GM12891 (cell line): ENCODE data around the gene NUDT16L1.

Experiments used
- DNase-seq: peaks from one replicate; pipeline ENCODE4 v3.0.0; 2011; ENCODE audit warnings: low spot score; ENCODE audit not compliant: insufficient read length
- FAIRE-seq: peaks from 2 replicates; lab custom pipeline; 2011; peaks lifted over from hg19 to GRCh38; lab: Jason Lieb, UNC
- PAX5 ChIP-seq: IDR thresholded peaks from 2 replicates; pipeline ENCODE4 v1.6.1; 2011; ENCODE audit warnings: low read length, moderate library complexity, mild to moderate bottlenecking; ENCODE audit not compliant: insufficient read depth, severe bottlenecking
- POLR2A ChIP-seq: IDR thresholded peaks from 2 replicates; pipeline ENCODE4 v1.6.1; 2011; ENCODE audit warnings: low read depth, low read length, control low read depth
- POLR2AphosphoS5 ChIP-seq: IDR thresholded peaks from 2 replicates; pipeline ENCODE4 v1.6.1; 2011; ENCODE audit warnings: low read depth, low read length, control low read depth
- POU2F2 ChIP-seq: IDR thresholded peaks from 2 replicates; pipeline ENCODE4 v1.6.1; 2011; ENCODE audit warnings: low read depth, mild to moderate bottlenecking, control low read depth, low read length, moderate library complexity
- SPI1 ChIP-seq: IDR thresholded peaks from 2 replicates; pipeline ENCODE4 v1.6.1; 2011; ENCODE audit warnings: low read depth, low read length, control low read depth
- TAF1 ChIP-seq: IDR thresholded peaks from 2 replicates; pipeline ENCODE4 v1.6.1; 2011; ENCODE audit warnings: low read depth, low read length, control low read depth

Gene NUDT16L1

GRCh38 chr16:4700997-4701743 lies 7.8 kb downstream of the NUDT16L1 start:
- TF ChIP-seq POLR2AphosphoS5 (no peak), POLR2A (no peak), TAF1 (no peak), SPI1 (no peak), POU2F2 (no peak), PAX5 (no peak)
- FAIRE-seq: no peak
- DNase-seq: no peak

DNA sequence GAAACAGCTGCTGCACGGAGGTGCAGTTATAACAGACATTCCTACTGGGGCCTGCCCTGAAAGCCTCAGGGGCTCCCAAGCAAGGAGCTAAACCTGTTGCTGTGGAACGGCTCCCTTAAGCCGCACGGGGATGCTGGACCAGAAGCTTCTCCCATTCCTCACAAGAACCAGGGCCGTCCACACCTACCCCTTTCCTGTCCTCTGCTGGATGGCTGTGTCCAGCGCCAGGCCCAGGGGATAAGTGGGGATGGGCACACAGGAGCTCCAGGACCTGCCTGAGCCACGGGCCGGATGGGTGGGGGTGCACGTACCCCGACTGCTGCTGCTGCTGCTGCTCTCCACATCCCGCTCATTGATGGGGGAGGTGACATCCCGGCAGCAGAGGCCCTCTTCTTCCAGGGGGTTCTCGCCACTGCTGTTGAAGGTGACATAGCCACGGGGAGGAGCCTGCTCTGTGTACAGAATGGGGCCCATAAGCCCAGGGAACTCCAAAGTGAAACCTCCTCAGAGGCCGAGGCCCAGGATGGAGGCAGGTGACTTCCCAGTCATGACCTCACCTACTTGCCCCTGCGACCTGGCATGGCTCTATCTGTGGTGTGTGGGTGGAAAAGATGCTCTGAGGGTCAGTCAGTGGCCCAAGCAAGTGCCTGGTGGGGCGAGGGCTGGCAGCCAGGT lies 8.6 kb downstream of the NUDT16L1 start:
- FAIRE-seq: no peak
- no peak for DNase-seq
- TF ChIP-seq POLR2A (no peak), SPI1 (no peak), TAF1 (no peak), POU2F2 (no peak), POLR2AphosphoS5 (no peak), PAX5 (no peak)

GRCh38 chr16:4702466-4702808 lies 9.1 kb downstream of the NUDT16L1 start:
- DNase-seq (no peak), FAIRE-seq (no peak)
- TF ChIP-seq SPI1 (no peak), POU2F2 (no peak), TAF1 (no peak), POLR2A (no peak), POLR2AphosphoS5 (no peak), PAX5 (no peak)

GRCh38 chr16:4703906-4704305 lies 10.5 kb downstream of the NUDT16L1 start:
- no peak for DNase-seq
- FAIRE-seq: no peak
- TF ChIP-seq SPI1 (no peak), TAF1 (no peak), POU2F2 (no peak), POLR2AphosphoS5 (no peak), POLR2A (no peak), PAX5 (no peak)

- FAIRE-seq (no peak), DNase-seq (no peak)
- no peak for TF ChIP-seq SPI1
- TF ChIP-seq POU2F2: no peak
- no peak for TF ChIP-seq POLR2AphosphoS5
- no peak for TF ChIP-seq TAF1
- no peak for TF ChIP-seq PAX5
- TF ChIP-seq POLR2A: no peak
Observed at GRCh38 chr16:4704491-4704890, 11.1 kb downstream of the NUDT16L1 start.

- no peak for TF ChIP-seq PAX5
- TF ChIP-seq TAF1: no peak
- no peak for TF ChIP-seq POLR2AphosphoS5
- no peak for TF ChIP-seq POLR2A
- no peak for TF ChIP-seq POU2F2
- no peak for TF ChIP-seq SPI1
- FAIRE-seq: no peak
- DNase-seq: no peak
Observed at GRCh38 chr16:4704913-4705312, 11.6 kb downstream of the NUDT16L1 start.

- TF ChIP-seq TAF1 (no peak), POLR2AphosphoS5 (no peak), POU2F2 (no peak), SPI1 (no peak), POLR2A (no peak), PAX5 (no peak)
- no peak for FAIRE-seq
- DNase-seq: no peak
Observed at GRCh38 chr16:4706871-4707270, 13.5 kb downstream of the NUDT16L1 start.

- TF ChIP-seq POLR2AphosphoS5 (no peak), SPI1 (no peak), POLR2A (no peak), PAX5 (no peak), POU2F2 (no peak), TAF1 (no peak)
- no peak for FAIRE-seq
- no peak for DNase-seq
Observed at GRCh38 chr16:4709481-4709880, 16.1 kb downstream of the NUDT16L1 start.

DNA sequence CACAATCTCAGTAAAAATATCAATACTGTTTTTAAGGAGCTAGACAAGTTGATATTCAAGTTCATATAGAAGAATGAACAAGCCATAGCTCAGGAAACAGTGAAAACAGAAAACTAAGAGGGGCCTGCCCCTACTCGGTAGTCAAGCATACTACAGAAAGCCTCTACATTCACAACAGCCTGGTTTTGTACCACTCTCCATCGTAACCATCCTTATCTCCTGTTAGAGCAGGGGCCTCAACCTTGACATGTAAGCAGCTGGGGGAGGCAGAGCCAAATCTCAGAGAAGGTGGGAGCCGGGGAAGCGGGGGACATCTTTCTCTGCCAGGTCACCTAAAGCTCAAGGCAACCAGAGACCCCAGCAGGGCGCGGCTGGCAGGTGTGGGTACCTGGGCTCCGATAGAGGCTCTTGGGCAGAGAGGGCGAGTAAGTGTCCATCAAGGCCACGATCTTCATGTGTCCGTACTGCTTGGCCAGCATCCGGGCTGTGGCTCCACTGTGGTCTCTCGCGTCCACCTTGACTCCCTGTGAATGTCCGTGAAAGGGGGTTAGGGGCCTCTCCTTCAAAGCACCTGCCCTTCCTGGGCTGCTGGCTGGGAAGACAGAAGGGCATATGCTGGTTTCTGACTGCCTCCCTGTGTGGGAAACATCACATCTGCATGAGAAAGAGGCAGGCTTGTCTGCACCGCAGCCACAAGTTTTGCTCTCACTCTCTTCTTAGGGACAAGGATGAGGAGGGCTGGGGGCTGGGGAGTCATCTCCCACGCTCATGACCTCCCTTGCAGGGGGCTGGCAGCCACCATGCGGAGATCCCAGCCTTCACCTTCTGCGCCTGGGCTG lies 20.5 kb downstream of the NUDT16L1 start:
- DNase-seq (no peak), FAIRE-seq (no peak)
- TF ChIP-seq POU2F2 (no peak), PAX5 (no peak), POLR2A (no peak), POLR2AphosphoS5 (no peak), SPI1 (no peak), TAF1 (no peak)
